Dendritic cell treated with granulocyte-macrophage colony-stimulating factor and Interleukin-4, amounts not matched to agents 40 ng/mL and 50 ng/mL, for 4 days (primary cell): ENCODE results near the gene P2RX2.

Experiments
- H3K27ac Mint-ChIP-seq: one replicate; pipeline ENCODE4 v1.8.0; 2022; ENCODE audit warnings: mild to moderate bottlenecking, mixed read lengths
- H3K27me3 Mint-ChIP-seq: one replicate; pipeline ENCODE4 v1.8.0; 2022; ENCODE audit warnings: mild to moderate bottlenecking, mixed read lengths
- H3K36me3 Mint-ChIP-seq: one replicate; pipeline ENCODE4 v1.8.0; 2022; ENCODE audit warnings: low read depth, mixed read lengths
- H3K4me1 Mint-ChIP-seq: one replicate; pipeline ENCODE4 v1.8.0; 2022; ENCODE audit warnings: low read depth, mixed read lengths
- H3K4me3 Mint-ChIP-seq: one replicate; pipeline ENCODE4 v1.8.0; 2022; ENCODE audit warnings: mild to moderate bottlenecking, moderate library complexity, mixed read lengths
- H3K9me3 Mint-ChIP-seq: one replicate; pipeline ENCODE4 v1.8.0; 2022; ENCODE audit warnings: mixed read lengths
- intact Hi-C: fragments of 100-400 bp; cut with micrococcal nuclease; formaldehyde crosslinking; loops from one replicate; pipeline ENCODE4 v1.15.0; 2022

P2RX2 gene

DNA sequence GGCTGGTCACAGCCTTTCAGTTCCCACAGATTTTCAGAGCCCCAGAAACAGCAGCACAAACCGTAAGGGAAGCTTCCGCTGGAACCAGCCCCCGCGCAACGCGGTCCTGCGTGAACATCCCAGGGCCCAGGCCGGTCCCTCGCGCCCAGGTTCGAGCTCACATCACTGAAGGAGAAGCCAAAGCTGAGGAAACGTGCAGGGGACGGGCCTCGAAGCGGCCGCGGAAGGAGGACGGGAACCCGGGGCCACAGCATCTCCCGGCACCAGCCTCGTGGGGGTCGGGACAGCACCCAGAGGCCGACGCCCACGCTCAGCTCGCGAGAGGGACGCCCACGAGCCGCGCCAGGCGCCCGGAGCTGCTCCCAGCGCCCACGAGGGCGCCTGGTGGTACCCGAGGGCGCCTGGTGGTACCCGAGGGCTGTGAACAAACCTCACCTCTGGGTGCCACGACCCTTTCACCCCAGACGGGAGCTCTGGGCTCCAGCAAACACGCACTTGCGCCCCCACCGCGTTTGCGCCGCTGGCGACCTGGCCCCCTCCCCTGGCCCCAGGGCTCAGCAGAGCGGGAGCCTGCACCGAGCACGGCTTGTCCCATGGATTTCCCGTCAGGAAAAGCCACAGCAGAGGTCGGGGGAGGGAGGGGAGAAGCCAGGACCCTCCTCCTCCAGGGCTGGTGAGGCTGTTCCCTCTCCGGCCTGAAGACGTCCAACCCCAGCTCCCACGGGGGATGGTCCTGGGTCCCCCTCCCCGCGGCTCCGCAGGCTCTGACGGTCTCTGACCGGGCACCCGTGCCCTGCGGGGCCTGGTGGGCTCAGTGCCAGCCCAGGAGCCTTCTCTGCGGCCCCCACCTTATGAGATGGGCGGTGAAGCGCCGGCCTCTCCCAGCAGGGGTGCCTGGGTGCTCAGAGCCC is 15.1 kb upstream of the P2RX2 start:
- Mint-ChIP-seq H3K4me3 (no peak overlapping the region), H3K27me3 (peaks cover 93% of the 10 kb centered on the region), H3K9me3 (no peaks in the 10 kb centered on the region), H3K27ac (no peak overlapping the region), H3K4me1 (peaks cover 16% of the 10 kb centered on the region), H3K36me3 (no peaks in the 10 kb centered on the region)
- intact Hi-C loops, result no loop called here

DNA sequence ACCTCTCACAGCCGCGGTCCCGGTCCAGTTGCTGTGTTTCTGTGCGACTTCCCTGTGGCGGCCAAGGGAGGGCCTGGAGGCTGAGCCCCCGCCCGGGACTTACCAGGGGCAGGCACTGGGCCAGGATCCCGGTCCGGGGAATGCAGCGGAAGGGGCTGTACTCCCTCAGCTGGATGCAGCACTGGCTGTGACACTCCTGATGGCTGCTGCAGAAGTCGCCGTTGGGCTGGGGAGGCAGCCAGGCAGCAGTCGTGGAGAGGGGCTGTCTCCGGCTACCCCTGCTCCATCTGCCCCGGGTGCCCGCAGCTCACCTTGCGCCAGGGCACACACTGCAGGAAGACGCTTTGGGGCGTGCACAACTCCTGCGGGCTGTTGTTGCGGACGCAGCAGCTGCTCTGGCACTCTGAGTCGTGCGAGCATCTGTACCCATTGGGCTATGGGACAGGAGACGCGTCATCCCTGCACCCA is 14.4 kb upstream of the P2RX2 start:
- Mint-ChIP-seq H3K9me3 (no peaks in the 10 kb centered on the region), H3K27ac (no peak overlapping the region), H3K36me3 (no peaks in the 10 kb centered on the region), H3K4me1 (peaks cover 11% of the 10 kb centered on the region), H3K27me3 (peaks cover 93% of the 10 kb centered on the region), H3K4me3 (no peak overlapping the region)
- intact Hi-C loops, result no loop called here

DNA sequence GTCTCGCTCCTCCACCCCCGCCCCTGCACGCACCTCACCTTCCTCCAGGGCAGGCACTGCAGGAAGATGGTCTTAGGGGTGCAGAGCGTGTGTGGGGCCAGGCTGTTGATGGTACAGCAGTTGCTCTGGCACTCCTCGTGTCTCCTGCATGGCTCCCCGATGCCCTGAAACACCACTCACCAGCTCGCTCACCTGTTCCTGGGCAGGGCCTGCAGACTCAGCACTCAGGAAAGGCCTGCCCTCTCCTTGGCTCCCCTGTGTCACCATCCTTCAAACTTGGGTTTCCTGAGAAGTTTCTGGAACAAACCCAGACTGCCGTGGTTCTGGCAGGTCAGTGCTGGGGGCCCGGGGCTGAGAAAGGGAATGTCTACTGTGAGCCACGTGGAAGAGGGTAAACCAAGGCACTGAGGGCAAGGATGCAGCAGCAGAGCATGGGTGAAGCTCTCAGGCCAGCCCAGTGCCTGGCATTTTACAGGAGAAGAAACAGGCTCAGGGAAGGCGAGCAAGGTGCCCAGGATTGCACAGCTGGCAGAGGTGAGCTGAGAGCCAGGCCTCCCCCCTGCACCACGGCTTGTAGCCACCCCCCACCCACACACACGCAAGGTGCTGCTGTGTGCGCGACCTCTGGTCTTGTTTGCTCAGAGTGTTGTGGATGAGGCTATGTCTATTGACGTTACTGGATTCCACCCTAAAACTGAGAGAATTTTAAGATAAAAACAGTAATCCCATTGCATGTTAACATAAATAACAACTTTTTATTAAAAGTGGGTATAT is 13.7 kb upstream of the P2RX2 start:
- H3K4me1 Mint-ChIP-seq, result peaks cover 11% of the 10 kb centered on the region
- no peaks in the 10 kb centered on the region for H3K9me3 Mint-ChIP-seq
- intact Hi-C loops, result no loop called here
- H3K27me3 Mint-ChIP-seq, result peaks cover 93% of the 10 kb centered on the region
- H3K27ac Mint-ChIP-seq, result no peak overlapping the region
- H3K36me3 Mint-ChIP-seq, result no peaks in the 10 kb centered on the region
- no peak overlapping the region for H3K4me3 Mint-ChIP-seq

DNA sequence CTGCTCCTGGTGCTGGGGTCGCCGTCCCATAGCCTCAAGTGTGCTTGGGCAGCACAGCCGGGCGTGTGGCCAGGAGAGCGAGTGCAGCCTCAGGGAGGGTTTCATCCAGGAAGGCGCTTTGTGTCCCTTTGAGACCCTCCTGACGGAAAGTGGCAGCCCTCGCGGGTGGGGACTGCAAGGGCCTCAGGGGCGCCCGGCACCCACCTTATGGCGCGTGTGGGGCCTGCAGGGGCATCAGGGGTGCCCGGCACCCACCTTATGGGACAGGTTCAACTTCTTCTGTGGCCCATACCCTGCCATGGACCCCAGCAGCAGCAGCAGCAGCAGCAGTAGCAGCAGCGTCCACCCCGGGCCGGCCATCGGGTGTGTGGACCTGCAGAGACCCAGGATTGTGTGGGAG is 12.7 kb upstream of the P2RX2 start:
- intact Hi-C loops, result no loop called here
- H3K36me3 Mint-ChIP-seq, result no peaks in the 10 kb centered on the region
- no peak overlapping the region for H3K4me3 Mint-ChIP-seq
- H3K27ac Mint-ChIP-seq, result no peak overlapping the region
- H3K27me3 Mint-ChIP-seq, result peaks cover 93% of the 10 kb centered on the region
- H3K9me3 Mint-ChIP-seq, result no peaks in the 10 kb centered on the region
- peaks cover 12% of the 10 kb centered on the region for H3K4me1 Mint-ChIP-seq

DNA sequence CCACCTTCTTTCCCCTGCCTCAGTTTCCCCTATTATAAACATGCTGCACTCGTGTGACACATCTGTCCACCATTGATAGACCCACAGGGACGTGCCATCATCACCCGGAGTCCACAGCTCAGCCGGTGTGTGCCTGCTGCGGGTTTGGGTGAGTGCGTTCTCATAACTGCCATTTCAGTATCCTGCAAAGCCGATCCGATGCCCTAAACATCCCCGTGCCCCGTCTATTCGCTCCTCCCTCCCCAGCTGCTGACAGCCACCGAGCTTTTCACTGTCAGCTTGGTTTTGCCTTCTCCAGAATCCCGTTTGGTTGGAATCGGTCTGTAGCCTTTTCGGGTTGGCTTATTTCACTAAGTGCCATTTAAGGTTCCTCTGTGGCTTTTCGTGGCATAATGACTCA is 12.1 kb upstream of the P2RX2 start:
- no peak overlapping the region for H3K4me3 Mint-ChIP-seq
- H3K4me1 Mint-ChIP-seq, result peaks cover 9% of the 10 kb centered on the region
- H3K9me3 Mint-ChIP-seq, result no peaks in the 10 kb centered on the region
- intact Hi-C loops, result no loop called here
- no peak overlapping the region for H3K27ac Mint-ChIP-seq
- H3K27me3 Mint-ChIP-seq, result peaks cover 94% of the 10 kb centered on the region
- no peaks in the 10 kb centered on the region for H3K36me3 Mint-ChIP-seq

DNA sequence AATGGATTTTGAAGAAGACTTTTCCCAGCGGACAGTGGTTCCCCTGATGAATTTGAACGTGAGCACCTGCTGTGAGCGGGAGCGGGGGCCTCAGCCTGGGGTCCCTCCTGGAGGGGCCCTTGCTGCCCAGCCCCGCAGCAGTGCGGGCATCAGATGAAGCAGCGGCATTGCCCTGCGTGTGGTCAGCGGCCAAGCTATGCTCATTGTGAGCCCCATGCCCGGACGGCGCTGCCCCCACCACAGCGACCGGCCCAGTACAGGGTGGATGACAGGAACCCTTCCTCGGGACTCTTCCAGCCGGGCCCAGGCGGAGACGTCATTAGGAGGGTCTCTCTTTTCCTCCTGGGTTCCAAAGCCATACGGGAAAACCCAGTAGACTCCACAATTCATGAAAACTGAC is 11.6 kb upstream of the P2RX2 start:
- H3K27me3 Mint-ChIP-seq, result peaks cover 96% of the 10 kb centered on the region
- H3K27ac Mint-ChIP-seq, result no peak overlapping the region

DNA sequence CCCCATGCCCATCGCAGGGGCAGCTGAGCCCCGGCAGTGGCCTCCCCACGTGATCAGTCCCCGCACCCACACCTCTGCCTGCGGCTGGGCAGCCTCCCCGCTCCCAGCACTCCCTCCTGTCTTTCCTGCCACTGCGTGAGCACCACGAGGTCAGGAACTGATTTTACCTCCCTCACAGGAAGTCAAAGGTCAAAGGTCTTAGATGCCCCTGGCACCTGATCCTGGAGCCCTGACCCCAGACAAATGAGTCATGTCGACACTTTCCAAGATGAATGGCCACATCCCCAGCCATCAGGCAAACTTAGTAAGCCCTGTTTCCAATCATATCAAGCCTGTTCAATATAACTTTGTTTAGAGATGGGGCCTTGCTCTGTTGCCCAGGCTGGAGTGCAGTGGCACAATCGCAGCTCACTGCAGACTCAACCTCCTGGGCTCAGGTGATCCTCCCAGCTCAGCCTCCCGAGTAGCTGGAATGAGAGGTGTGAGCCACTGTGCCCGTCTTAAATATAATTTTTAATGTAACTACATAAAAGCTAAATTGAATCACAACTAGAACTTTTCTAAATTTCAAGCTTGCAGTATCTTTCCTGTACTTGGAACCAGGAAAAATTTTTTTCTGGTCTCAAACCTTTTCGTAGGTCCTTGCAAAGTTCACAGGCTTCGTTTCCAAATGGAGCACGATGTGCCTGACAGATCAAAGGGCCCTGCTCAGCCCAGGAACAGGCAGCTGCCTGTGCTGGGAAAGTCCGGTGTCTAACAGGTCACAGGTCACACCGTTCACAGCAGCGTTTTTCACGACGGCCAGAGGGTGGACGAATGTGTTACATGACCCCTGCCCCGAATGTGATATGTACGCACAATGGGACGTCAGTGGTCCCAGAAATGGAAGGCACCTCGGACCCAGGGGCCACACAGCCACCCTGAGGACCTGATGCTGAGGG is 10.1 kb upstream of the P2RX2 start:
- H3K9me3 Mint-ChIP-seq, result no peaks in the 10 kb centered on the region
- no peak overlapping the region for H3K27ac Mint-ChIP-seq
- no peaks in the 10 kb centered on the region for H3K36me3 Mint-ChIP-seq
- H3K4me3 Mint-ChIP-seq, result no peak overlapping the region
- peaks cover 9% of the 10 kb centered on the region for H3K4me1 Mint-ChIP-seq
- intact Hi-C loops, result no loop called here
- peaks cover 90% of the 10 kb centered on the region for H3K27me3 Mint-ChIP-seq

More for the DNA sequence above, 11.6 kb upstream of the P2RX2 start:
- Mint-ChIP-seq H3K4me1 (peaks cover 9% of the 10 kb centered on the region), H3K4me3 (no peak overlapping the region), H3K9me3 (no peaks in the 10 kb centered on the region), H3K36me3 (no peaks in the 10 kb centered on the region)
- intact Hi-C loops, result no loop called here

DNA sequence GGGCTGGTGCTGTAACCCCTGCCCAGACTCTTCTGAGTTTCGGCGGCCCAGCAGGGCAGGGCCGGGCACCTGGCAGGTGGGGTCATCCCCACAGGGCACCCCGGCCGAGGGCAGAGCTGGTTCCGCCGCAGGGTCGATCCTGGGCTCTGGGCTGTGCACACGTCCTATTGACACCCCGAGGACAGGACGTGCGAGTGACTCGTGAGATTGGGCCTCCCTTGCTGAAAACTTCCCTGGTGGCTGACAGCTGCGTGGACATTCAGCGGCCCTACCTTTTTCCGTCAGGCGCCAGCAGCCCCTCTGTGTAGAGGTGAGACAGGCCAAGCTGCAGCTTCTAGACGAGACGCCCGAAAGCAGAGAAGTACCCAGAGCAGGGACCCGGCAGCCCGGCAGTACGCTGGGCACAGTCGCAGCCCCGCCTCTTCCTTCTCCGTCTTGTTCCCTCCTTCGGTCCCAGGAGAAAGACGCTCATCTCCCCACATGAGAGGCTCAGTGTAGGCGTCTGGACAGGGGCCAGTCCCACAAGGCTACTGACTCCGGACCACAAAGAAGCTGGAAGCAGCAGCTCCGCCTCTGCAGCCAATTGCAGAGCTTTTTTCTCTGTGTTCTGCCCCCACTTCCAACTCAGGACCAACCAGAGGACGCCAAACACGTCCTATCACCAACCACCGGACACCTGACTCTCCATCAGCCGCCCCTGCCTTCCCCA is 8.4 kb upstream of the P2RX2 start, which contains the start of gene LRCOL1:
Gene LRCOL1 (minus strand): TSS at position 532 of the 709 bp plus-strand sequence. CDS start 4,331 bp downstream, outside the sequence.
- no peaks in the 10 kb centered on the region for H3K9me3 Mint-ChIP-seq
- intact Hi-C loops, result loop anchor here (5.0 kb wide), 1 partner anchor 458 kb away; no protein-coding TSS in a partner anchor
- H3K27ac Mint-ChIP-seq, result no peak within 1 kb of the TSS
- no peaks in the 10 kb centered on the region for H3K36me3 Mint-ChIP-seq
- peak within 1 kb of the TSS; percentile 45 for H3K4me3 Mint-ChIP-seq
- peaks cover 89% of the 10 kb centered on the region for H3K27me3 Mint-ChIP-seq
- H3K4me1 Mint-ChIP-seq, result peaks cover 15% of the 10 kb centered on the region

DNA sequence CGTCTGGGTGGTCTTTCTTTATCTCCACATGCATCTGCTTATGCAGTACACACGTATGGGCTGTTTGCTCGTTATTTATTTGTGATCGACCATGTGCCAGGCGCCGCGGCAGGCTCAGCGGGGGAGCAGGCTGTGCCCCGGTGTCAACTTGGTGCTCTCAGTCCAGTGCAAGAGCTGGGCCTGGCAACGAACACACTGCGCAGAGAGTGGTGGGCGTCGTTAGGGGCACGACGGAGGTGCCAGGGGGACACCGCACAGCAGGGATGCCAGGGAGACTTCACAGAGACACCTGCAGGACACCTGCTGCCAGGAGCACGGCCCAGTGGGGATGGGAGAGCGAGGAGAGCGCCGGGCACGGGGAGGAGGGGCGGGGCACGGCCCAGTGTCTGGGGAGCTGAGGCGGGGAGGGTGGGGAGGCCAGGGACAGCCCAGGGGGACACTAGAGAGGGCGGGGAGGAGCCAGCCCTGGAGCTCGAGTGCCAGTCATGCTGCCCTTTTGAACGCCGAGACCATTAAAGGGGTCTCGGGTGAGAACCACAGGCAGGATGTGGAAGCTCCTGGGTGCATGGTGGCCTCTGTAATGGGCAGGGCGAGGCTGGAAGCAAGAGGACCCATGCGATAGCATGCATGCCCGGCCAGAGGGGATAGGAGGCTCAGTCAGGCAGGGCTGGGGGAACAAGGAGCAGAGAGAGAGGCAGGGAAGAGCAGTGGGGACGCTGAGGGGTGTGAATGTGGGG is 7.5 kb upstream of the P2RX2 start:
- peaks cover 90% of the 10 kb centered on the region for H3K27me3 Mint-ChIP-seq
- H3K4me1 Mint-ChIP-seq, result peaks cover 15% of the 10 kb centered on the region
- no peaks in the 10 kb centered on the region for H3K9me3 Mint-ChIP-seq
- H3K36me3 Mint-ChIP-seq, result no peaks in the 10 kb centered on the region
- no peak overlapping the region for H3K27ac Mint-ChIP-seq
- intact Hi-C loops, result loop anchor here (5.0 kb wide), 1 partner anchor 459 kb away; no protein-coding TSS in a partner anchor
- no peak overlapping the region for H3K4me3 Mint-ChIP-seq

DNA sequence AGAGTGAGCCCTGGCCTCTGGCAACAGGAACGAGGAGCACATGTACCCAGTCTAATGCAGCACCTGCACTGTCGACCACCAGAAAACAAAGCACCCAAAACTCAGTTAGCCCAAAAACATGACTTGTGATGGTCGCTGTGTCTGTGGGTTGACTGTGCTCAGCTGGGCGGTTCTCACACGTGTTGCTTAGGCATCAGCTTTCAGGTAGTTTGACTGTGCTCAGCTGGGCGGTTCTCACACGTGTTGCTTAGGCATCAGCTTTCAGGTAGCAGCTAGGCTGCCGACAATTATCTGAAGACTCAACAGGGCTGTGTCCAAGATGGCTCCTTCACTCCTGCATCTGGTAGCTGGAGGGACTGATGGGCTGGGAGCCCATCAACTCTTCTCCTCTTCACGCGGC is 7.0 kb upstream of the P2RX2 start:
- H3K27me3 Mint-ChIP-seq, result peaks cover 90% of the 10 kb centered on the region
- no peak overlapping the region for H3K27ac Mint-ChIP-seq
- H3K9me3 Mint-ChIP-seq, result peaks cover 4% of the 10 kb centered on the region
- intact Hi-C loops, result loop anchor here (5.0 kb wide), 1 partner anchor 459 kb away; no protein-coding TSS in a partner anchor
- no peaks in the 10 kb centered on the region for H3K36me3 Mint-ChIP-seq
- H3K4me3 Mint-ChIP-seq, result no peak overlapping the region
- peaks cover 15% of the 10 kb centered on the region for H3K4me1 Mint-ChIP-seq

DNA sequence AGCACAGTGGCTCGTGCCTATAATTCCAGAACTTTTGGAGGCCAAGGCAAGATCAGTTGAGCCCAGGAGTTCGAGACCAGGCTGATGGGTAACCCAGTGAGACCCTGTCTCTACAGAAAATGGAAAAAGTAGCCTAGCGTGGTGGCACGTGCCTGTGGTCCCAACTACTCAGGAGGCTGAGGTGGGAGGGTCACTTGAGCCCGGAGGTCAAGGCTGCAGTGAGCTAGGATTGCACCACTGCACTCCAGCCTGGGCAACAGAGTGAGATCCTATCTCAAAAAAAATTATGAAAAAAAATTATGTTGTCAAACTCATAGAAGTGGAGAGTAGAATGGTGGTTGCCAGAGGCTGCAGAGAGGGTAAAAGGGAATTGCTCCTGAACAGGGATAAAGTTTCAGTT is 4.5 kb upstream of the P2RX2 start:
- Mint-ChIP-seq H3K9me3 (peaks cover 20% of the 10 kb centered on the region), H3K27me3 (peaks cover 83% of the 10 kb centered on the region), H3K27ac (no peak overlapping the region), H3K4me1 (peaks cover 15% of the 10 kb centered on the region), H3K36me3 (peaks cover 4% of the 10 kb centered on the region), H3K4me3 (no peak overlapping the region)
- intact Hi-C loops, result loop anchor here (2.0 to 5.0 kb wide), 2 partner anchors 13 to 462 kb away; no protein-coding TSS in a partner anchor

DNA sequence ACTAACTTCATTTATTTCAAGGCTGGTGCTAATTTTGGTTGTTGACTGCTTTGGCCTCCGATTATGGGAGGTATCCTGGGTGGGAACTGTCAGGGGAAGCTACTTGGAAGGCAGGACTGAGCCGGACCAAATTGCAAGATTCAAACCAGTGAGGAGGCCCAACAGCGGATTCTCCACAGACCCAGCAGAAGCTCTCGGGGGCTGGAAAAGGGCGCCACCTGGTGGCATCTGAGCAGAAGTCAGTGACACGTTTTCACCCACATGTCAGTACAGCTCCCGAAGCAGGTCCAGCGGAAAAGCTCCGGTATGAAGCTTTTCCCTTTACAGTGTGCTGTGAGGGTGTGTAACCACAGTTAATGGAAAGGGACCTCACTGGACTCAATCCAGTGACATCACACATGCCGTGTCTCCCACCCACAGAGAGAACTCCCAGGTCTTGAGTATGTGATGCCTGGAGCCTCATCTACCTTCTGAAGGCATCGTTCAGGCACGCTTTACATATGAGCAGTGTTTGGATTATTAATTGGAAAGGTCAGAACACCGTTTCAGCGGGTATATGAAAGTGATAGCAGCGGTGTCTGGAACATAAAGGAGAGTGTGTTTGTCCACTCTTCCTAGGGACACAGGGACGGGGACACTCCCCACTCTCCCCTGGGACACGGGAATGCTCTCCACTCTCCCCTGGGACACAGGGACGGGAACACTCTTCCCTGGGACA is 3.6 kb upstream of the P2RX2 start:
- intact Hi-C loops, result loop anchor here (1.0 to 5.0 kb wide), 3 partner anchors 14 to 463 kb away; no protein-coding TSS in a partner anchor
- H3K36me3 Mint-ChIP-seq, result peaks cover 4% of the 10 kb centered on the region
- no peak overlapping the region for H3K27ac Mint-ChIP-seq
- peaks cover 20% of the 10 kb centered on the region for H3K9me3 Mint-ChIP-seq
- peaks cover 82% of the 10 kb centered on the region for H3K27me3 Mint-ChIP-seq
- peaks cover 14% of the 10 kb centered on the region for H3K4me1 Mint-ChIP-seq
- no peak overlapping the region for H3K4me3 Mint-ChIP-seq
